Kidney epithelial cell (primary cell): ENCODE results near the gene ADAM33. TPM values are rescaled to one million over a fixed set of nuclear protein-coding genes. Genes with fewer than 3 reads are reported as not detected.

Experiments
- DNase-seq: peaks from one replicate; pipeline ENCODE4 v3.0.0-alpha.2; 2010; ENCODE audit warnings: low read depth
- H3K27me3 ChIP-seq: 2 replicates; pipeline ENCODE4 v1.6.0; 2011; ENCODE audit warnings: low read length; ENCODE audit not compliant: control insufficient read depth, insufficient read depth
- H3K36me3 ChIP-seq: 2 replicates; pipeline ENCODE4 v1.5.1; 2011; ENCODE audit warnings: low read length; ENCODE audit not compliant: control insufficient read depth, insufficient read depth
- H3K4me3 ChIP-seq: 2 replicates; pipeline ENCODE4 v1.5.1; 2011; ENCODE audit warnings: low read depth, mild to moderate bottlenecking, control low read depth, low read length
- total RNA-seq: library from RNA; depleted of rRNA; stranded (reverse); fragments of >200 nt; gene quantifications from 2 replicates; pipeline ENCODE4 v1.2.3, GENCODE V29; 2015
- TF ChIP-seq, protein P1 (sequence below): IDR thresholded peaks from 2 replicates; pipeline ENCODE4 v1.5.1; 2011; ENCODE audit warnings: mild to moderate bottlenecking, moderate library complexity, low read length, control low read depth, inconsistent platforms; ENCODE audit not compliant: insufficient read depth, poor library complexity, severe bottlenecking

The ADAM33 gene
- total RNA-seq, 1 donor from 2014 or later, result 0.13 TPM

DNA sequence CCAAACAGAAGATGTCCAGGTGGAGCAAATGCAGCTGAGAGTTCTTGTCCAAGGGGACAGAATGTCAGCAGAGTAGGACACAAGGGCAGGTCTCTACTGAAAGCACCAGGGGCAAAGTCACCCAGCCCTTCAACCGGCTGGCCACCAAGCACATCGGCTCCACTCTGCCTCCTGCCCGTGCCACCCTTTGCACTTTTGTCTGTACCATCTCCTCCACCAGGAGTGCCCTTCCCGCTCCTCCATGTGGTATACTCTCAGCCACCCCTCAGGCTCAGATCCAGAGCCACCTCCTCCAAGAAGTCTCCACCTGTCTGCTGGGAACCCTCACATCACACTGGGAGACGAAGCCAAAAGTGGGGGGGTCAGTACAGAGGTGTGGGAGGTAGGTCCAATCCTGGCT is 46.5 kb upstream of the ADAM33 start:
- TF ChIP-seq, protein P1, sequence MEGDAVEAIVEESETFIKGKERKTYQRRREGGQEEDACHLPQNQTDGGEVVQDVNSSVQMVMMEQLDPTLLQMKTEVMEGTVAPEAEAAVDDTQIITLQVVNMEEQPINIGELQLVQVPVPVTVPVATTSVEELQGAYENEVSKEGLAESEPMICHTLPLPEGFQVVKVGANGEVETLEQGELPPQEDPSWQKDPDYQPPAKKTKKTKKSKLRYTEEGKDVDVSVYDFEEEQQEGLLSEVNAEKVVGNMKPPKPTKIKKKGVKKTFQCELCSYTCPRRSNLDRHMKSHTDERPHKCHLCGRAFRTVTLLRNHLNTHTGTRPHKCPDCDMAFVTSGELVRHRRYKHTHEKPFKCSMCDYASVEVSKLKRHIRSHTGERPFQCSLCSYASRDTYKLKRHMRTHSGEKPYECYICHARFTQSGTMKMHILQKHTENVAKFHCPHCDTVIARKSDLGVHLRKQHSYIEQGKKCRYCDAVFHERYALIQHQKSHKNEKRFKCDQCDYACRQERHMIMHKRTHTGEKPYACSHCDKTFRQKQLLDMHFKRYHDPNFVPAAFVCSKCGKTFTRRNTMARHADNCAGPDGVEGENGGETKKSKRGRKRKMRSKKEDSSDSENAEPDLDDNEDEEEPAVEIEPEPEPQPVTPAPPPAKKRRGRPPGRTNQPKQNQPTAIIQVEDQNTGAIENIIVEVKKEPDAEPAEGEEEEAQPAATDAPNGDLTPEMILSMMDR, result no peak
- H3K4me3 ChIP-seq, result no peak overlapping the region
- no peak for DNase-seq
- peaks cover 48% of the 10 kb centered on the region for H3K27me3 ChIP-seq
- no peaks in the 10 kb centered on the region for H3K36me3 ChIP-seq

DNA sequence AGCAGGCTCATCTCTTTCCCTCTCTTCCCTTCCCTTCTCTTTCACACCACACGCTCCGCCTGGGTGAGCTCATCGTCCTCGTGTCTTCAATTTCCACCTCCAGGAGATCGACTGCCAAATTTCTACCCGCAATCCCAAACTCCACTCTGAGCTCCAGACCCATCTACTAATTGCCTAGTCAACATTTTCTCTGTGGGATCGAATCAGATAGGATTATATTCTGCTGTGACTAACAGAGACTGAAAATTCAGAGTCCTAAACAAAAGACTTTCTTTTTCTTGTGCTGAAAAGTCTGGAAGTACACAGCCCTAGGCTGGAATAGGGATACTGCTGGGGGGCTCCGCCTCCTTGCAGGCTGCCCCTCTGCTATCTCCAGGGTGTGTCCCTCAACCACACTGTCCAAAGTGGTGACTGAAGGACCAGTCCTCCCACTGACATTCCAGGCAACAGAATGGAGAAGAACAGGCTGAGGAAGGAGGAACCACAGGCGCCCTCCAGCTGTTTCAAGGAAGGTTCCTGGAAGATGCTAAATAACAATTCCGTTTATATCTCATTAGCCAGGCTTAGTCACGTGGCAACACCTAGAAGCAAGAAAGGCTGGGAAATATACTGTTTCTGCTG is 45.7 kb upstream of the ADAM33 start:
- TF ChIP-seq, protein P1, result no peak
- H3K36me3 ChIP-seq, result no peaks in the 10 kb centered on the region
- H3K27me3 ChIP-seq, result peaks cover 40% of the 10 kb centered on the region
- no peak for DNase-seq
- H3K4me3 ChIP-seq, result no peak overlapping the region

DNA sequence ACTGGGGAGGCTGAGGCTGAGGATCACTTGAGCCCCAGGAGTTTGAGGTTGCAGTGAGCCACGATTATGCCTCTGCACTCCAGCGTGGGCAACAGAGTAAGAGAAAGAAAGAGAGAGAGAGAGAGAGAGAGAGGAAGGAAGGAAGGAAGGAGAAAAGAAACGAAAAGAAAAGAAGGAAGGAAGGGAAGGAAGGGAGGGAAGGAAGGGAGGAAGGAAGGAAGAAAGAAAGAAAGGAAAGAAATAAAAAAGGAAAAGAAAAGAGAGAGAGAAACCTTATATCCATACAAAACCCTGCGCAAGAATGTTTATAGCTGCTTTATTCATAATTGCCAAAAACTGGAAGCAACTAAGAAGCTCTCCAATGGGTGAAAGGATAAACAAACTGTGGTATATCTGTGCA is 42.5 kb upstream of the ADAM33 start:
- Histone ChIP-seq H3K4me3 (no peak overlapping the region), H3K36me3 (no peaks in the 10 kb centered on the region), H3K27me3 (peaks cover 30% of the 10 kb centered on the region)
- TF ChIP-seq, protein P1, result no peak
- DNase-seq, result no peak

DNA sequence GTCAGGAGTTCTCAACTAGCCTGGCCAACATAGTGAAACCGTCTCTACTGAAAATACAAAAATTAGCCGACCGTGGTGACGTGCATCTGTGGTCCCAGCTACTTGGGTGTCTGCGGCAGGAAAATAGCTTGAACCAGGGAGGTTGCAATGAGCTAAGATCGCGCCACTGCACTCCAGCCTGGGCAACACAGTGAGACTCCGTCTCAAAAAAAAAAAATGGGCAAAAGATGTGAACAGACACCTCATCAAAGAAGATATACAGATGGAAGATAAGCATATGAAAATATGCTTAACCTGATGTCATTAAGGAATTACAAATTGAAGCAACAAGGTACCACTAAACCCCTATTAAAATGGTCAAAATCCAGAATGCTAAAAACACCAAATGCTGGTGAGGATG is 41.5 kb upstream of the ADAM33 start:
- TF ChIP-seq, protein P1, result no peak
- Histone ChIP-seq H3K4me3 (no peak overlapping the region), H3K36me3 (no peaks in the 10 kb centered on the region), H3K27me3 (peaks cover 23% of the 10 kb centered on the region)
- no peak for DNase-seq

DNA sequence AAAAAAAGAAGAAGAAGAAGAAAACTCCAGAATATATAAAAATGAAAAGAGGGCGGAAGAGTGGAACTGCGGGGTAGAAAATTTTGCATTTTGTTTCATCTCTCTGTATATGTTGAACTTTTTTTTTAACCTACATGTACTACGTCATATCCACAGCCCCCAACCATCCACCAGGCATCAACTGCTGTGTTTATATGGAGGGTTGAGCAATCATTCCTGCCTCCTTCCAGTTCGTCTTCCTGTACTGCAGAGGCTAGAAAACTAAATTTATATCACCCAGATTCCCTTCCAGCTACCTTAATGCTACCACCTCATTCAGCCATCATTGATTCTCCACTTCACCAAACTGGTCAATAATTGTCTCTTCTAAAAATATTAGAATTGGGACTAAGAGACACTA is 40.1 kb upstream of the ADAM33 start:
- TF ChIP-seq, protein P1, result no peak
- H3K4me3 ChIP-seq, result no peak overlapping the region
- H3K27me3 ChIP-seq, result peaks cover 14% of the 10 kb centered on the region
- H3K36me3 ChIP-seq, result no peaks in the 10 kb centered on the region
- DNase-seq, result no peak

DNA sequence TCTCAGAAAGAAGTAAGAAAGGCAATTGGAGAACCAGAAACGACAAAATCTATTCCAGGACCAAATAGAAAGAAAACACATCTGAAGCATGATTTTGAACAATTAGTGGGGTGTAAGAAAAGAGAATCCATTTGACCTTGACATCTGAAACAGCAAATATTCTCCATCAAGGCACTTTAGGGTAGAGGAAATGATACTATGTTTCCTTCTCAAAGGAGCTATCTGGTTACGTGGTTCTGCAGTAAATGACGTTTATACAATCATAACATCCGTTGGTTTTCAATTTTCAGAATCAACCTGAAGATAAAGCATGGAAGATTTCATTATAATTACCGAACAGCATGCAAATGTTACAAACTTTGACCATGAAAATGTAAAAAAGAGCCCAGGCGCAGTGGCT is 38.8 kb upstream of the ADAM33 start:
- TF ChIP-seq, protein P1, result no peak
- Histone ChIP-seq H3K4me3 (no peak overlapping the region), H3K27me3 (peaks cover 8% of the 10 kb centered on the region), H3K36me3 (no peaks in the 10 kb centered on the region)
- DNase-seq, result no peak
